ENCODE results near the gene IGSF9.

The IGSF9 gene

DNA sequence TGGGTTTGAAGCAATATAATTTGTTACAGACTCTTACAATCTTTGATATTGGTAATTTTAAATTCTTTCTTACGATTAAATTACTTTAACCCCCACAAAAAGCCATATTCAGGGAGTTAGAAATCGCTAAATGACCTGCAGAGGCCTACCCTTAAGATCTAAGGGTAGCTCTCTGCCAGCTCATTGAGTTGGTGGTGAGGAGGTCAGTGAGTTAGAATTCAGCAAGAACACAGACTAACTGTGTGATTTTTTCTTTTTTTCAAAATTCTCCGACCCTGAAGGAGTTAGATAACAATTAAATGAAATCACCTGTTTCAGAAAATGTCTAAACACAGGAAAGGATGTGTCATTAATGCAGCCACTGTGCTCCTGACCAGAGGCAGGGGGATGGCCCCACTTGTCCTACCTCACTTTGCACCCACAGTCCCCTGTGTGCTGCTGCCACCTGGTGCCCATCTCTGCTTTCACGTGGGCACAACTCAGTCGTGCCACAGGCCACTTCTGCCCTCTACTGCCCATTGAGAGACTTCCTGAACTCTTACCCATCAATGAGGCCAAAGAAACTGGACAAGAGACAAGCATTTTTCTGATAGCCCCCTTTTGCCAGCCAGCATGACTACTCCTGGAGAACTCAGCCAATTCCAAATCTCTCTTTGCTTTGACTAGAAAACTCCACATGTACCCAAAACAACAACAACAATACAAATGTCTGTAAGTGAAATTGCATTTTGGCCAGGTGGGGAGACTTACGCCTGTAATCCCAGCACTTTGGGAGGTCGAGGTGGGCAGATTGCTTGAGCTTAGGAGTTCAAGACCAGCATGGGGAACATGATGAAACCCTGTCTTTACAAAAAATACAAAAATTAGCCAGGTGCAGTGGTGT lies 53.9 kb downstream of the IGSF9 start:
- peak; percentile 71 for DNase-seq

DNA sequence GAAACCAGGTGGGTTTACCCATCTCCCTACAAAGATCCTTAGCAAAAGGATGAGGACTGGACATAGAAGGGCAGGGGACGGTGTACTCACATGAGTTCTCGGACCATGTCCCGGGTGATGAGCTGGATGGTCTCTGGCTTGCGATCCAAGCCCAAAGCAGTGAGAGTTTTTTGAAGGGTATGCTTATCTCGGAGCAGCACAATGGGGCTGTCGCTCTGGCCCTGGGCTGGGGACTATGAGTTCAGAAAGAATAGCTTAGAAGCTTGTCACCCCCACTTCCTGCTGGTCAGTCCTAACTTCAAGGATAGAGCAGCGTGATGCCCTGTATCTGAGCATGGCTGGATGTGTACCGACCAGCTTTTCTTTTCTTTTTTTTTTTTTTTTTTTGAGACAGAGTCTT lies 55.0 kb downstream of the IGSF9 start:
- DNase-seq, result no peak

DNA sequence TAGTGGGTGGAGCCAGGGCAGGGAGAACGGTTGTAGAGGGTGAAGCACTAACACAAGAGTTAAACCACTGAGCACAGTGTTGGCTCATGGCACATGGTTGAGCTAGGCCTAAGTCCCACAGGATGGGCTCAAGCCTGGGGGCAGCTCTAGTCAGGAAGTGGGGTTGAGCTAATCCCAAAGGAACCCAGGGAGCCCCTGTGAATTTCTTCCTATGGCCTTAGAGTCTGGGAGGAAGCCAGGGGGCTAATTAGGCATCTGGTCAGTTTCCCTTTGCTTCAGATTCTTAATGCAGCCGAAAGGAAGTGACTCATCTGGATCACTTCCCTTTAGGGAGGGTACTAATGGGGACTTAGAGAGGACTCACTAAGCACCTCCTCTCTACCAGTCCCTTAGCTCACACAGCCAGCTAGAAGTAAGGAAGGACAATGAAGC lies 55.6 kb downstream of the IGSF9 start:
- DNase-seq, result no peak

DNA sequence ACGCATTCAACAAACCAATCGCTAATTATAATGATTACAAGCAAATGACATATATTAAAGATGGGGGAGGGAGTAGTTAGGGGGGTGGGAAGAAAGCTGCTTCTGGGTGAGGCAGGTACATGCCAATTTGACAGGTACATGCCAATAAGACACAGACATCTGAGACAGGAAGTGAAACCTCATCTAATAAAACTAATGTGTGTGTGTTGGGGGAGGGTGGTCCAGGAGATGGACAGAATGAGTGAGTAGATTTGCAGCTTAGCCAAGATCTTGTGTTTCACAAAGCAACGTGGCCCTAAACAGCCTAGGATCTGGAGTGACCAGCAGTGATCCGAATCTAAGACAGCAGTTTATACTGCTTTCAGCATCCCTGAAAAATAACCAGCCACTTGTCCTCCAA lies 56.2 kb downstream of the IGSF9 start:
- no peak for DNase-seq

- DNase-seq, result no peak
Measured at GRCh38 chr1:159884296-159884695, 61.1 kb downstream of the IGSF9 start.

DNA sequence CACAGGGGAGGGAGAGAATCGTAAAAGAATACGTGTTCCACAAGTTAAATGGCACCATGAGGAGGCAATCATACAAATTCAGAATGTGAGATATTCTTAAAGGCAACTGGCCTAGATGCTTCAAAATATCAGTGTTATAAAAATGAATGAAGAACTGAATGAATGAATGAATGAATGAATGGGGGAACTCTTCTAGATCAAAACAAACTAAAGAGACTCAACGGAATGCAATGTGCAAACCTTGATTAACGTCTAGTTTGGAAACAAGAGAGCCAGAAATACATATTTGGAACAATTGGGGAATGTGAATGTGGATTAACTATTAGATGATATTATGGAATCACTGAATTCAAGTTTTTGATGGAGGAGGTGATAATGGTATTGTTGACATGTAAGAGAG lies 62.3 kb downstream of the IGSF9 start:
- no peak for DNase-seq

GRCh38 chr1:159882527-159882862 lies 62.9 kb downstream of the IGSF9 start:
- no peak for DNase-seq

DNA sequence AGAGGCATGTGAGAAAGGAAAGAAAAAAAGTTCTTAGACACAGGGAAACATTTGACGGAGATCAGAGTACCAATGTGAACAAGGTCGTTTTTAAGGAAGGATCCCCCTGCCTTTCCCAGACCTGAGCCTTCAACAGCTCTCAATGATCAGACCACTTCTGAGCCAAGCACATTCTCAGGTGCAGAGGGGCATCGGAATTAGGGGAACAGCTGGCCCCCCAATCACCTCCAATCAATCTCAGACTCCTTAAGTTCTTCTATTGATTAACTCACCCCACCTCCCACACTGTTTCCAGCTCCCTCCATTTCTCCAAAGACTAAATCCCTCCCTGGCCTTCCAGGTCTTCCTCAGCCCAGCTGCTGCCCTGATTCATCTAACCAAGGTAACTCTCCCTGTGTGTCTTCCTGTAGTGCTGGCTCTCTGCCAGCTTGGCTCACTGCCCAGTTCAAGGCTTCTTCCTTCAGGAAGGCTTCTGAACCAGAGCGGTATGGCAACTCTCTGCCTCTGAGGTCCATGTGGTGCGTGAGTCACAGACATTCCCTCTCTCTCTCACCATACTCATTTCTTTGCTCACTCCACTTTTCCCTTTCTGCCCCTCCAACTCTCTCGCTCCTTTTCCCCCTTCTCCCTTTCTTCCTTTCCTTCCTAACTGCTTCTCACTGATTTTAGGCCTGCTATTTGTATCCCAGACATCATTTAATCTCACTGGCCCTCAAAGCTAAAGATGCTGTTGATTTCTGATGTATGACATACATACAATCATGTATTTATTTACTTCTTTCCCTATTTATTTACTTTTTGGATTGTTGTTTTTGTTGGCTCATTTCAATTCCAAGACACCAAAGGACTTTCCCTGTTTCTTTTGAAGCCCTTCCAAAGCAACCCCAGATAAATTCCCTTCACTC lies 63.5 kb downstream of the IGSF9 start:
- DNase-seq, result peak; percentile 12

DNA sequence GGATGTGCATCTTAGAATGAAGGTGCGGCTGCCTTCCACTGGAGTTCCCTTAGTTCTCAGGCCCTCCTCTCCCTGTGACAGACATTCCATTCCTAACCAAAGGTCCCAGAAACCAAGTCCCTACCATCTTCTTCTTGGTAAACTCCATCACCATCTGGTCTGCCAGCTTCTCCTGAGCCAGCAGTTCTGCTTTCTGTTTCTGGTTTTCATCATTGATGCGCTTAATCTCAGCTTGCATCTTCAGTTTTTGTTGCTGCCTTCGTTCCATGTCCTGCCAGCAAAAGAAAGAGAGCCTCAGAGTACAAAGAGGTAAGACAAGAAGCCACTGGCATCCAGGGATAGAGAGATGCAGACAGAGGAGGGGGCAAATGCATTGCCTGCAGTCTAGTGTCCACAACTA lies 65.0 kb downstream of the IGSF9 start:
- no peak for DNase-seq

DNA sequence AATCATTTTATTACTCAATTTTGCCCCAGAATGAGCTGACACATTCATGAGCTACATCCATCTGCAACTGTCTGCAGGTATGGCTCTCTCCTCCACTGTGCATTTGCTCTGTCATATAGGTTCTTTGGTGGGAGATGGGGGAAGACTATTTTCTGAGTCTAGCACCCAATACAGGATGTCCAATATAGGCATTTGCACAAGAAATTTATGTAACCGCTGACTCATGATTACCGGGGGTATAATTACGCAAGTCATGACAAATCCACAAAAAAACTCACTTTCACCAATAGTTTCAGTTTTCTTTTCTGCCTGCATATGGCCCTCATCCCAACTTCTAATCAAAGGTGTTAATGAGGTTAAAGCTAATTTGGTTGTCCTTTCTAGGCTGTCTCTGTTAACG lies 65.4 kb downstream of the IGSF9 start:
- no peak for DNase-seq

DNA sequence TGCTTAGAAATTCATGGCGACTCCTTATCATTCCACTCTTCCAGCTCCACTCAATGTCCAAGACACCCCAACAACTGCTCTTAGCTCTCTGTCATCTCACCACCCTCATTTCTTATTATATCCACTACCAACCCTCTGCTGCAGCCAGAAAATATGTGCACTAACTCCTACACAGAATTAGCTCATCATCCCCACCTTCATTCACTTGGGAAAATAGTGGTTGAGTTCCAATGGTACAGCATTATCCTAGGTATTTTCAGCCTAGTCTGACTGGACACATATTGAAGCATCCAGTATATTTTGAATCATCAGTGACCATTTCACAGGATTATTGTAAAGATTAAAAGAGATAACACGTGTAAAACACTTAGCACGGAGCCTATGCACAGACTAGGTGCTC lies 66.3 kb downstream of the IGSF9 start:
- DNase-seq, result no peak

DNA sequence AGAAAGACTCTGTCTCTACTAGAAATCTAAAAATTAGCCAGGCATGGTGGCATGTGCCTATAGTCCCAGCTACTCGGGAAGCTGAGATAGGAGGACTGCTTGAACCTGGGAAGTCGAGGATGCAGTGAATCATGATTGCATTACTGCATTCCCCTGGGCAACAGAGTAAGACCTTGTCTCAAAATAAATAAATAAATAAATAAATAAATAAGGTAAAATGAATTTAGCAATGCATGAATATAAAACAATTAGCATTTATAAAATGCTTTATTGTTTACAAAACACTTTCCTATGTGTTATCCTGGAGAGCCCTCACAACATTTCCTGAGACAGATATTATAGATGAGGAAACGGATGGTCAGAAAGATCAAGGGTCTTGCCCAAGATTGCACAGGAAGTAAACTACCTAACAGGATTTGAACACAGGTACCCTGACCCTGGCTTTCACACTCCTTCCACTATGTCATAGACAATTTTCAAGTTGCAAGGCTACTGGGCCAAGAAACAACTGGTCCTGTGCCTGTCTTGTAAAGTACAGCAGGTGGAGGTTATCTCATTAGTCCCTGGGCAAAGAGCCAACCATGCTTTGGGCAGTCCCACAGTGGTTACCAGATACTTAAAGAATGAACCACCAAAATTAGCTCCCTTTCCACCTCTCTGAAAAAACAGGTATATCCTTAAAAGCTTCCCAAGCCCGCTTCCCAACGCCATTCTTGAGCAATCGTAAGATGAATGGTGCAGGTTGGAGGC lies 67.5 kb downstream of the IGSF9 start:
- no peak for DNase-seq
